ENCODE measurements around the gene TMED10. TPM values are rescaled to one million over a fixed set of nuclear protein-coding genes. Genes with fewer than 3 reads are reported as not detected.
A peak's percentile ranks its signal among the peaks of the same experiment; 100 is the strongest.

Gene TMED10
- total and polyA plus RNA-seq, 2 of the 13 experiments (the other 11 are each of a cell fraction or from before 2014, with no cell fraction given): 311 to 377 TPM

DNA sequence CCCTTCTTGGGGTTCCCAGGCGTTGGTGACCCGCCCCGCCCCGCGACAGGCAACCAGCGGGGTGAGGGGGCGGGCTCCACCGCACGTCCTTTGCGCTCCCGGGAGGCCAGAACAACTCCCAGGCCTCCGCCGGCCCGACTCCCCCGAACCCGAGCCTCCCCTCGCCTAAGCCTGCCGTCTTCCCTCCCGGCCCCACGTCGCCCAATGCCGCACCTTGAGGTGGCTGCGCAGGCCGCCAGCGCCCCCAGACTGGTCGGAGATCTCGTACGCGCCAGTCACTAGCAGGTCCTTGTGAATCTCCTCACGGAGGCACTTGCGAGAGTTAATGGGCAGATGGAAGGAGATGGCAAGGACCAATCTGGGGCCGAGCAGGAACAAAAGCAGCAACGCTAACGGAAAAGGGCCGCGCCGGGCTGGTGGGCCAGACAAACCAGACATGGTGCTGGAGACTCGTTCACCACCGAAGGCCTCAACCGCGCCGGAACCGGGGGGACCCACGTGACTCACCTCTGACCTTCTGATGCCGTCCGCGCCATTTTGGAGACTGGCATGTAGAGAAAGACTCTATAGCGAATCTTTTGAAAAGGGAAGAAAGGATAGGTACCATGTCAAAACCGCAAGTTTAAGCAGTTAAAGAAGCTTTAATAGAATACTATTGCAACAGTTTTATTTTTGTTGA lies at the start of gene TMED10 (continued):
- TF ChIP-seq, protein P1, sequence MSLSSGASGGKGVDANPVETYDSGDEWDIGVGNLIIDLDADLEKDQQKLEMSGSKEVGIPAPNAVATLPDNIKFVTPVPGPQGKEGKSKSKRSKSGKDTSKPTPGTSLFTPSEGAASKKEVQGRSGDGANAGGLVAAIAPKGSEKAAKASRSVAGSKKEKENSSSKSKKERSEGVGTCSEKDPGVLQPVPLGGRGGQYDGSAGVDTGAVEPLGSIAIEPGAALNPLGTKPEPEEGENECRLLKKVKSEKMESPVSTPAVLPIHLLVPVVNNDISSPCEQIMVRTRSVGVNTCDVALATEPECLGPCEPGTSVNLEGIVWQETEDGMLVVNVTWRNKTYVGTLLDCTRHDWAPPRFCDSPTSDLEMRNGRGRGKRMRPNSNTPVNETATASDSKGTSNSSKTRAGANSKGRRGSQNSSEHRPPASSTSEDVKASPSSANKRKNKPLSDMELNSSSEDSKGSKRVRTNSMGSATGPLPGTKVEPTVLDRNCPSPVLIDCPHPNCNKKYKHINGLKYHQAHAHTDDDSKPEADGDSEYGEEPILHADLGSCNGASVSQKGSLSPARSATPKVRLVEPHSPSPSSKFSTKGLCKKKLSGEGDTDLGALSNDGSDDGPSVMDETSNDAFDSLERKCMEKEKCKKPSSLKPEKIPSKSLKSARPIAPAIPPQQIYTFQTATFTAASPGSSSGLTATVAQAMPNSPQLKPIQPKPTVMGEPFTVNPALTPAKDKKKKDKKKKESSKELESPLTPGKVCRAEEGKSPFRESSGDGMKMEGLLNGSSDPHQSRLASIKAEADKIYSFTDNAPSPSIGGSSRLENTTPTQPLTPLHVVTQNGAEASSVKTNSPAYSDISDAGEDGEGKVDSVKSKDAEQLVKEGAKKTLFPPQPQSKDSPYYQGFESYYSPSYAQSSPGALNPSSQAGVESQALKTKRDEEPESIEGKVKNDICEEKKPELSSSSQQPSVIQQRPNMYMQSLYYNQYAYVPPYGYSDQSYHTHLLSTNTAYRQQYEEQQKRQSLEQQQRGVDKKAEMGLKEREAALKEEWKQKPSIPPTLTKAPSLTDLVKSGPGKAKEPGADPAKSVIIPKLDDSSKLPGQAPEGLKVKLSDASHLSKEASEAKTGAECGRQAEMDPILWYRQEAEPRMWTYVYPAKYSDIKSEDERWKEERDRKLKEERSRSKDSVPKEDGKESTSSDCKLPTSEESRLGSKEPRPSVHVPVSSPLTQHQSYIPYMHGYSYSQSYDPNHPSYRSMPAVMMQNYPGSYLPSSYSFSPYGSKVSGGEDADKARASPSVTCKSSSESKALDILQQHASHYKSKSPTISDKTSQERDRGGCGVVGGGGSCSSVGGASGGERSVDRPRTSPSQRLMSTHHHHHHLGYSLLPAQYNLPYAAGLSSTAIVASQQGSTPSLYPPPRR (CRISPR knock-in tag; IDR thresholded peaks at IDR 0.05; ENCODE audit: borderline replicate concordance): no peak; the same call in 1 of the 2 replicates
- no peak for TF ChIP-seq NPAS2 (CRISPR knock-in tag; IDR thresholded peaks at IDR 0.05; ENCODE audit: borderline replicate concordance)
- TF ChIP-seq HMGA1 (CRISPR knock-in tag; conservative IDR thresholded peaks at IDR 0.05): no peak
- TF ChIP-seq, protein P2, sequence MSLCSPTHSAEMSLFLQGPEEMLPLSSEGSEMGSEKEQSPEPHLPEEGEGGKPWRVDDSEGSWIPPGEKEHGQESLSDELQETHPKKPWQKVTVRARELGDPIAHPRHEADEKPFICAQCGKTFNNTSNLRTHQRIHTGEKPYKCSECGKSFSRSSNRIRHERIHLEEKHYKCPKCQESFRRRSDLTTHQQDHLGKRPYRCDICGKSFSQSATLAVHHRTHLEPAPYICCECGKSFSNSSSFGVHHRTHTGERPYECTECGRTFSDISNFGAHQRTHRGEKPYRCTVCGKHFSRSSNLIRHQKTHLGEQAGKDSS (CRISPR knock-in tag; IDR thresholded peaks at IDR 0.05; ENCODE audit: borderline replicate concordance, low read depth): peak; percentile 60; the same call in 1 of the 2 replicates
- TF ChIP-seq, protein P3, sequence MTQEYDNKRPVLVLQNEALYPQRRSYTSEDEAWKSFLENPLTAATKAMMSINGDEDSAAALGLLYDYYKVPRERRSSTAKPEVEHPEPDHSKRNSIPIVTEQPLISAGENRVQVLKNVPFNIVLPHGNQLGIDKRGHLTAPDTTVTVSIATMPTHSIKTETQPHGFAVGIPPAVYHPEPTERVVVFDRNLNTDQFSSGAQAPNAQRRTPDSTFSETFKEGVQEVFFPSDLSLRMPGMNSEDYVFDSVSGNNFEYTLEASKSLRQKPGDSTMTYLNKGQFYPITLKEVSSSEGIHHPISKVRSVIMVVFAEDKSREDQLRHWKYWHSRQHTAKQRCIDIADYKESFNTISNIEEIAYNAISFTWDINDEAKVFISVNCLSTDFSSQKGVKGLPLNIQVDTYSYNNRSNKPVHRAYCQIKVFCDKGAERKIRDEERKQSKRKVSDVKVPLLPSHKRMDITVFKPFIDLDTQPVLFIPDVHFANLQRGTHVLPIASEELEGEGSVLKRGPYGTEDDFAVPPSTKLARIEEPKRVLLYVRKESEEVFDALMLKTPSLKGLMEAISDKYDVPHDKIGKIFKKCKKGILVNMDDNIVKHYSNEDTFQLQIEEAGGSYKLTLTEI (CRISPR knock-in tag; conservative IDR thresholded peaks at IDR 0.05): no peak
- TF ChIP-seq, protein P4, sequence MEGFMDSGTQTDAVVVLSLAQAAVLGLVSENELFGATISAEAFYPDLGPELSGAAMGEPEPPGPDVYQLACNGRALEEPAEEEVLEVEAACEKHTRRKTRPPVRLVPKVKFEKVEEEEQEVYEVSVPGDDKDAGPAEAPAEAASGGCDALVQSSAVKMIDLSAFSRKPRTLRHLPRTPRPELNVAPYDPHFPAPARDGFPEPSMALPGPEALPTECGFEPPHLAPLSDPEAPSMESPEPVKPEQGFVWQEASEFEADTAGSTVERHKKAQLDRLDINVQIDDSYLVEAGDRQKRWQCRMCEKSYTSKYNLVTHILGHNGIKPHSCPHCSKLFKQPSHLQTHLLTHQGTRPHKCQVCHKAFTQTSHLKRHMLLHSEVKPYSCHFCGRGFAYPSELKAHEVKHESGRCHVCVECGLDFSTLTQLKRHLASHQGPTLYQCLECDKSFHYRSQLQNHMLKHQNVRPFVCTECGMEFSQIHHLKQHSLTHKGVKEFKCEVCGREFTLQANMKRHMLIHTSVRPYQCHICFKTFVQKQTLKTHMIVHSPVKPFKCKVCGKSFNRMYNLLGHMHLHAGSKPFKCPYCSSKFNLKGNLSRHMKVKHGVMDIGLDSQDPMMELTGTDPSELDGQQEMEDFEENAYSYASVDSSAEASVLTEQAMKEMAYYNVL (CRISPR knock-in tag; IDR thresholded peaks at IDR 0.05; ENCODE audit: borderline replicate concordance): peak; percentile 60
- TF ChIP-seq, protein P5, sequence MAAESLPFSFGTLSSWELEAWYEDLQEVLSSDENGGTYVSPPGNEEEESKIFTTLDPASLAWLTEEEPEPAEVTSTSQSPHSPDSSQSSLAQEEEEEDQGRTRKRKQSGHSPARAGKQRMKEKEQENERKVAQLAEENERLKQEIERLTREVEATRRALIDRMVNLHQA (CRISPR knock-in tag; IDR thresholded peaks at IDR 0.05): no peak
- TF ChIP-seq ZNF557 (CRISPR knock-in tag; IDR thresholded peaks at IDR 0.05): 0 out of 2 replicates have a peak, but pooled peaks have one; percentile 67
- TF ChIP-seq CEBPB (IDR thresholded peaks at IDR 0.05; ENCODE audit: borderline replicate concordance, low read depth, low read length): no peak
- TF ChIP-seq ZNF546 (CRISPR knock-in tag; conservative IDR thresholded peaks at IDR 0.05): no peak
- TF ChIP-seq PHF5A (CRISPR knock-in tag; IDR thresholded peaks at IDR 0.05; ENCODE audit: low read depth, unreplicated experiment): peak; percentile 66
- peak; percentile 73 for TF ChIP-seq JARID2 (CRISPR knock-in tag; IDR thresholded peaks at IDR 0.05; ENCODE audit: insufficient replicate concordance)
- TF ChIP-seq ZNF101 (CRISPR knock-in tag; IDR thresholded peaks at IDR 0.05; ENCODE audit: borderline replicate concordance, low read depth): no peak
- peak; percentile 73 for TF ChIP-seq MEIS1 (CRISPR knock-in tag; IDR thresholded peaks at IDR 0.05; ENCODE audit: borderline replicate concordance)
- TF ChIP-seq ZNF569 (CRISPR knock-in tag; IDR thresholded peaks at IDR 0.05; ENCODE audit: borderline replicate concordance): no peak
- peak; percentile 45; the same call in 1 of the 2 replicates for TF ChIP-seq ZNF337 (CRISPR knock-in tag; IDR thresholded peaks at IDR 0.05; ENCODE audit: borderline replicate concordance, low read depth)
- no peak; the same call in 1 of the 2 replicates for TF ChIP-seq HDAC2 (CRISPR knock-in tag; IDR thresholded peaks at IDR 0.05)
- TF ChIP-seq PRMT3 (CRISPR knock-in tag; IDR thresholded peaks at IDR 0.05; ENCODE audit: borderline replicate concordance, low read depth): no peak
